ENCODE results near the gene KRT80. TPM values are rescaled to one million over a fixed set of nuclear protein-coding genes. Genes with fewer than 3 reads are reported as not detected.

KRT80 gene
- total RNA-seq, 2 donors from 2014 or later: 0.07 to 0.09 TPM

GRCh38 chr12:52141875-52142274 is 49.9 kb downstream of the KRT80 start:
- peaks cover 5% of the 10 kb centered on the region for H3K27me3 Mint-ChIP-seq (ENCODE audit: insufficient read depth)
- peaks cover 8% of the 10 kb centered on the region for H3K4me1 Mint-ChIP-seq
- no peaks in the 10 kb centered on the region for H3K9me3 ChIP-seq (ENCODE audit: control insufficient read depth, low read length)
- H3K36me3 Mint-ChIP-seq (ENCODE audit: low read depth): no peaks in the 10 kb centered on the region
- TF ChIP-seq CTCF (conservative IDR thresholded peaks at IDR 0.05): no peak
- no peak overlapping the region for H3K4me3 ChIP-seq (ENCODE audit: low read length)
- no peaks in the 10 kb centered on the region for H3K27me3 ChIP-seq (ENCODE audit: control insufficient read depth, insufficient read depth, low read length, poor library complexity, severe bottlenecking)
- H3K36me3 ChIP-seq (ENCODE audit: control insufficient read depth, insufficient read depth, low read length): no peaks in the 10 kb centered on the region
- no peaks in the 10 kb centered on the region for H3K9me3 Mint-ChIP-seq
- WGBS, 2 experiments (ENCODE audit: insufficient coverage in 1 of 2, insufficient read length in 1 of 2): 89 to 92% methylated on average over 4 to 8 of the region's 8 CpGs
- no peaks in the 10 kb centered on the region for H3K4me1 ChIP-seq (ENCODE audit: control insufficient read depth, insufficient read depth, low read length)
- H3K27ac Mint-ChIP-seq: no peak overlapping the region
- no peak overlapping the region for H3K9ac ChIP-seq (ENCODE audit: extremely low read depth, low read length, poor library complexity, severe bottlenecking)
- H3K4me3 Mint-ChIP-seq: no peak overlapping the region
- DNase-seq: no peak
- no peak overlapping the region for H3K27ac ChIP-seq (ENCODE audit: low read depth, low read length)

GRCh38 chr12:52141306-52141705 is 50.5 kb downstream of the KRT80 start:
- Histone ChIP-seq H3K4me1 (ENCODE audit: control insufficient read depth, insufficient read depth, low read length) (no peaks in the 10 kb centered on the region), H3K9ac (ENCODE audit: extremely low read depth, low read length, poor library complexity, severe bottlenecking) (no peak overlapping the region), H3K36me3 (ENCODE audit: control insufficient read depth, insufficient read depth, low read length) (no peaks in the 10 kb centered on the region), H3K27me3 (ENCODE audit: control insufficient read depth, insufficient read depth, low read length, poor library complexity, severe bottlenecking) (no peaks in the 10 kb centered on the region), H3K9me3 (ENCODE audit: control insufficient read depth, low read length) (no peaks in the 10 kb centered on the region), H3K27ac (ENCODE audit: low read depth, low read length) (no peak overlapping the region), H3K4me3 (ENCODE audit: low read length) (no peak overlapping the region)
- 83 to 96% methylated on average over 4 of the region's 4 CpGs for WGBS, 2 experiments (ENCODE audit: insufficient coverage in 1 of 2, insufficient read length in 1 of 2)
- H3K36me3 Mint-ChIP-seq (ENCODE audit: low read depth): no peaks in the 10 kb centered on the region
- H3K27me3 Mint-ChIP-seq (ENCODE audit: insufficient read depth): peaks cover 5% of the 10 kb centered on the region
- H3K4me1 Mint-ChIP-seq: peaks cover 8% of the 10 kb centered on the region
- H3K4me3 Mint-ChIP-seq: no peak overlapping the region
- DNase-seq: peak; percentile 80
- peak; percentile 67 for TF ChIP-seq CTCF (conservative IDR thresholded peaks at IDR 0.05)
- no peaks in the 10 kb centered on the region for H3K9me3 Mint-ChIP-seq
- H3K27ac Mint-ChIP-seq: no peak overlapping the region

GRCh38 chr12:52139579-52140062 is 52.2 kb downstream of the KRT80 start:
- Mint-ChIP-seq H3K4me1 (peaks cover 3% of the 10 kb centered on the region), H3K4me3 (no peak overlapping the region), H3K36me3 (ENCODE audit: low read depth) (no peaks in the 10 kb centered on the region), H3K9me3 (no peaks in the 10 kb centered on the region), H3K27ac (no peak overlapping the region), H3K27me3 (ENCODE audit: insufficient read depth) (peaks cover 5% of the 10 kb centered on the region)
- Histone ChIP-seq H3K9me3 (ENCODE audit: control insufficient read depth, low read length) (no peaks in the 10 kb centered on the region), H3K27ac (ENCODE audit: low read depth, low read length) (no peak overlapping the region), H3K4me1 (ENCODE audit: control insufficient read depth, insufficient read depth, low read length) (no peaks in the 10 kb centered on the region), H3K36me3 (ENCODE audit: control insufficient read depth, insufficient read depth, low read length) (no peaks in the 10 kb centered on the region), H3K4me3 (ENCODE audit: low read length) (no peak overlapping the region), H3K9ac (ENCODE audit: extremely low read depth, low read length, poor library complexity, severe bottlenecking) (no peak overlapping the region), H3K27me3 (ENCODE audit: control insufficient read depth, insufficient read depth, low read length, poor library complexity, severe bottlenecking) (no peaks in the 10 kb centered on the region)
- WGBS, 2 experiments (ENCODE audit: insufficient coverage in 1 of 2, insufficient read length in 1 of 2): 23 to 30% methylated on average over 3 to 5 of the region's 5 CpGs
- TF ChIP-seq CTCF (conservative IDR thresholded peaks at IDR 0.05): peak; percentile 92
- DNase-seq: peak; percentile 94

Measured in endodermal cell (in vitro differentiated cells).